OCI-LY3 (cell line): Measurements from ENCODE around the gene CCDC40.

ENCODE experiments used
- CTCF ChIP-seq: fragments of 200-600, 300-600 bp; sonication (generic); IDR thresholded peaks from 2 replicates; pipeline ENCODE4 v1.5.1; 2014; ENCODE audit warnings: antibody characterized with exemption, low read length, low read depth
- EZH2phosphoT487 ChIP-seq: fragments of 200-600 bp; shearing (Covaris generic); IDR thresholded peaks from 2 replicates; pipeline ENCODE4 v1.6.1; 2018; ENCODE audit warnings: antibody characterized with exemption, mixed run types, low read depth

DNA sequence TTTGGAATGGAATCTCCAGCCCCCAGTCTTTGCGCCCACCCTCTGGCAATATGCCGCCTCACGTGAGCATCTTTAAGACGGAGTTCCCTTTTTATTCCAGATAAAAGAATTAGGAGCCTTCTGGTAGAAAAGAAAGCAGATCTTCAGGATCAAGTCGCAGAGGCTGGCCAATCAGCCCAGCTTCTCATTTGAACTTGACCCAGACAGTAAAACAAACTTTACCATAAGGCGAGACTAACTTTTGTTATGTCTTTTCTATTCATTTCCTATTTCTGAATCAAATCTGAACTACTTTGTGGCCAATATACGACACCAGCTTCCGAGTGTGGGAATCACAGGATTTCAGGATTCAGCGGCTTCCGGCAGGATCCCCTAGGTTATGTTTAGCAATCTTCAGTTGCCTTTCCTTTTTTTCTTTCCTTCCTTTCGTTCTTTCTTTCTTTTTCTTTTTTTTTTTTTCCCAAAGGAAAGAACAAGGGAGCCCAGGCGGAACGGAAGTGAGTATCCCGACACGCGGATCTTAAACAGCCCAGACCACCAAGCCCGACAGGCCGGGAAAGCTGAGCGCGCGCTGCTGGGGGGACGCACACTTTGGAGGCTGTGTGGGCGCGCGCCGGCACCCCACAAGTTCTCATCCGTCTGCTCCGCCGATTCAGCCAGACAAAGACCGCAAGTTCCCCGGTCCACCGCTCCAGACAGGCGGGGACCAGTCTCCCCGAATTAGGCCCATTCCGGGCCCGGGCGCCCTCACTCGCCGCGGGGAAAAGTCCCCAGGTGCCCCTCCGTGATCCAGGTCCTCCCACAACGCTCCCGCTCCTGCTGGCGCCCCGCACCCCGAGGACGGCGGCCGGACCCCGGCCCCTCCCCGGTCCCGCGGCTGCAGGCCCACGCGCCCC lies 1.4 kb upstream of the CCDC40 start:
- TF ChIP-seq CTCF (no peak), EZH2phosphoT487 (no peak)
